K562 (cell line): ENCODE results near the gene ZNF705A. TPM values are rescaled to one million over a fixed set of nuclear protein-coding genes. Genes with fewer than 3 reads are reported as not detected.

Experiments
- ATAC-seq: fragments of 200-7000 bp; cut with Tn5 transposase; 3 replicates; pipeline ENCODE4 v1.9.1; 2020; ENCODE audit warnings: moderate library complexity
- BruUV-seq: library from RNA; stranded (reverse); fragments of 400-500 nt; replicated peaks from 2 replicates; lab custom pipeline; 2021; lab: Mats Ljungman, UMichigan
- CTCF ChIA-PET: fragments of 300-600 bp; formaldehyde crosslinking; extraction: SDS; loops from one replicate; lab custom pipeline; 2021; ENCODE audit warnings: low intra/inter-chr PET ratio; lab: Yijun Ruan, JAX
- POLR2A ChIA-PET: fragments of 300-600, 350-650 bp; sonication (Branson Sonifier 250); formaldehyde crosslinking; extraction: SDS; loops from one replicate; lab custom pipeline; 2021; ENCODE audit warnings: antibody characterized with exemption, inconsistent platforms; lab: Yijun Ruan, JAX
- DNase-seq, 4 experiments: peaks; one replicate each; pipeline versions ENCODE4 v3.0.0 to v3.0.0-alpha.2; 2011 to 2018; ENCODE audit warnings: low spot score in 3 of 4, mixed read lengths in 3 of 4; ENCODE audit errors: extremely low read depth in 1 of 4
- FAIRE-seq: peaks from 2 replicates; lab custom pipeline; 2011; peaks lifted over from hg19 to GRCh38; lab: Jason Lieb, UNC
- H2AFZ ChIP-seq: 2 replicates; pipeline ENCODE4 v1.6.0; 2011; ENCODE audit warnings: low read depth, low read length, control low read depth, inconsistent platforms
- H3K27ac ChIP-seq: fragments of 200-600 bp; 3 replicates; pipeline ENCODE4 v1.8.0; 2011; ENCODE audit warnings: low read depth, mild to moderate bottlenecking, control low read depth, inconsistent platforms, low read length, moderate library complexity, mixed read lengths; ENCODE audit errors: extremely low read depth
- H3K27me3 ChIP-seq, 2 experiments: fragments of 300-600 bp in 1 of 2; 2 replicates in 1 of 2; 3 replicates in 1 of 2; pipeline versions ENCODE4 v1.6.0 to v1.8.0; 2011; ENCODE audit warnings: inconsistent platforms in 2 of 2, low read length in 2 of 2, mild to moderate bottlenecking in 1 of 2, mixed read lengths in 1 of 2, moderate library complexity in 1 of 2; ENCODE audit not compliant: control insufficient read depth in 2 of 2, insufficient read depth in 2 of 2
- H3K36me3 ChIP-seq: fragments of 300-600 bp; 3 replicates; pipeline ENCODE4 v1.8.0; 2011; ENCODE audit warnings: mild to moderate bottlenecking, low read length, inconsistent platforms; ENCODE audit not compliant: control insufficient read depth, insufficient read depth
- H3K4me1 ChIP-seq, 2 experiments: fragments of 200-600 bp in 1 of 2; replicated peaks in 1 of 2; 2 replicates in 1 of 2; 3 replicates in 1 of 2; pipeline versions ENCODE4 v1.5.1 to v1.8.0; 2011; ENCODE audit warnings: inconsistent platforms in 2 of 2, low read length in 2 of 2, mild to moderate bottlenecking in 1 of 2, mixed read lengths in 1 of 2, moderate library complexity in 1 of 2; ENCODE audit not compliant: control insufficient read depth in 2 of 2, insufficient read depth in 2 of 2
- H3K4me2 ChIP-seq: 2 replicates; pipeline ENCODE4 v1.6.1; 2011; ENCODE audit warnings: low read length, control low read depth, inconsistent platforms, mixed read lengths; ENCODE audit not compliant: insufficient read depth
- H3K4me3 ChIP-seq: fragments of 200-600 bp; sonication (generic), shearing (Covaris generic); 2 replicates; pipeline ENCODE4 v1.5.1; 2016; ENCODE audit warnings: control low read depth, inconsistent platforms
- H3K79me2 ChIP-seq: fragments of 200-600 bp; 3 replicates; pipeline ENCODE4 v1.8.0; 2011; ENCODE audit warnings: low read length, inconsistent platforms; ENCODE audit not compliant: control insufficient read depth, insufficient read depth
- H3K9ac ChIP-seq, 2 experiments: 2 replicates each; pipeline versions ENCODE4 v1.6.0 to v1.6.1; 2011; ENCODE audit warnings: low read depth in 2 of 2, low read length in 2 of 2, control low read depth in 1 of 2, inconsistent platforms in 1 of 2, mild to moderate bottlenecking in 1 of 2, mixed read lengths in 1 of 2; ENCODE audit not compliant: insufficient read depth in 1 of 2
- H3K9me1 ChIP-seq: one replicate; pipeline ENCODE4 v1.6.0; 2011; ENCODE audit warnings: inconsistent platforms, mild to moderate bottlenecking, low read length, moderate library complexity; ENCODE audit not compliant: control insufficient read depth, insufficient read depth
- H3K9me3 ChIP-seq: replicated peaks from 2 replicates; pipeline ENCODE4 v1.5.1; 2011; ENCODE audit warnings: low read depth, low read length, inconsistent platforms; ENCODE audit not compliant: control insufficient read depth, insufficient read depth
- H4K20me1 ChIP-seq: replicated peaks from 2 replicates; pipeline ENCODE4 v1.6.1; 2011; ENCODE audit warnings: low read length, inconsistent platforms, mixed read lengths; ENCODE audit not compliant: control insufficient read depth, insufficient read depth
- BRCA1 ChIP-seq, 2 experiments: fragments of 450-650 bp in 1 of 2; sonication (generic) in 1 of 2; formaldehyde crosslinking in 1 of 2; IDR thresholded peaks; 2 replicates each; pipeline versions ENCODE4 v1.5.0 to v1.6.1; 2017 to 2020; ENCODE audit warnings: mild to moderate bottlenecking in 1 of 2, missing genetic modification reagents in 1 of 2
- CHD1 ChIP-seq: fragments of 200-600 bp; sonication (generic); IDR thresholded peaks from one replicate; pipeline ENCODE4 v1.6.1; 2012; ENCODE audit warnings: mild to moderate bottlenecking, moderate library complexity, low read length, inconsistent platforms
- CHD4 ChIP-seq: fragments of 200-600 bp; sonication (generic); IDR thresholded peaks from 3 replicates; pipeline ENCODE4 v1.6.1; 2012; ENCODE audit warnings: low read depth, mild to moderate bottlenecking, mixed read lengths, low read length, inconsistent platforms; ENCODE audit not compliant: insufficient read depth, insufficient replicate concordance, poor library complexity, severe bottlenecking
- FOXJ2 ChIP-seq: fragments of 200-800 bp; sonication (Bioruptor generic); IDR thresholded peaks from 2 replicates; pipeline ENCODE4 v1.6.1; 2016; ENCODE audit warnings: missing genetic modification characterization, missing compliant biosample characterization
- GABPB1 ChIP-seq: sonication (generic); formaldehyde crosslinking; IDR thresholded peaks from 2 replicates; pipeline ENCODE4 v1.8.0; 2022; ENCODE audit warnings: mild to moderate bottlenecking, missing genetic modification reagents
- KLF10 ChIP-seq: fragments of 250-450 bp; sonication (Bioruptor Pico); IDR thresholded peaks from 2 replicates; pipeline ENCODE4 v1.6.1; 2021; ENCODE audit warnings: matching md5 sums
- MNT ChIP-seq, 2 experiments: fragments of 450-650 bp; conservative IDR thresholded peaks; 2 replicates each; pipeline ENCODE4 v1.6.1; 2017; ENCODE audit warnings: mild to moderate bottlenecking in 2 of 2, moderate library complexity in 2 of 2
- MTF1 ChIP-seq: fragments of 250-450 bp; sonication (Bioruptor Pico); IDR thresholded peaks from 2 replicates; pipeline ENCODE4 v1.9.0; 2021; ENCODE audit warnings: moderate library complexity, mild to moderate bottlenecking, inconsistent platforms, borderline replicate concordance
- RNF219 ChIP-seq: fragments of 250-450 bp; sonication (Bioruptor Pico); IDR thresholded peaks from 2 replicates; pipeline ENCODE4 v1.5.0; 2022; ENCODE audit warnings: mild to moderate bottlenecking
- WHSC1 ChIP-seq: IDR thresholded peaks from one replicate; pipeline ENCODE4 v1.6.1; 2012; ENCODE audit warnings: low read length, control low read depth, inconsistent platforms
- ZNF668 ChIP-seq: fragments of 250-450 bp; sonication (Bioruptor Pico); IDR thresholded peaks from 2 replicates; pipeline ENCODE4 v1.8.0; 2022; ENCODE audit warnings: mild to moderate bottlenecking, inconsistent platforms
- whole genome bisulfite sequencing: fragments of 100-300 bp; shearing (Covaris generic); methylation state at CpG from one replicate; pipeline ENCODE4 v1.1.6; 2016; ENCODE audit warnings: low coverage, mixed read lengths; ENCODE audit not compliant: insufficient coverage; ENCODE audit errors: missing lambda C conversion rate; 5-methylcytosine and 5-hydroxymethylcytosine counted together
- in situ Hi-C: fragments of 300-500 bp; cut with MboI; formaldehyde crosslinking; loops from 4 replicates; pipeline ENCODE4 v1.15.0; 2018; ENCODE audit warnings: inconsistent platforms, mixed read lengths
- intact Hi-C: fragments of 100-400 bp; cut with micrococcal nuclease; formaldehyde crosslinking; loops from 2 replicates; pipeline ENCODE4 v1.14.2; 2022
- polyA plus RNA-seq, 8 experiments: library from polyadenylated mRNA; depleted of rRNA in 4 of 8; stranded (reverse) in 5 of 8; unstranded in 3 of 8; fragments of >200 nt; fragmentation: Nextera tagmentation in 2 of 8; fragmentation: Illumina TruSeq in 1 of 8; extraction: Ambion mirVana in 2 of 8; extraction: Trizol in 1 of 8; gene quantifications; 2 replicates each; pipeline versions ENCODE4 v1.2.1 to v1.2.3, GENCODE V29; 2011 to 2014; ENCODE audit warnings: inconsistent platforms in 1 of 8, missing spikeins in 1 of 8
- total RNA-seq, 7 experiments: library from RNA; depleted of rRNA in 6 of 7; stranded (reverse); fragments of >200 nt in 6 of 7; fragmentation: Illumina TruSeq in 2 of 7; extraction: Trizol in 2 of 7; gene quantifications; 2 replicates each; pipeline versions ENCODE4 v1.2.1 to v1.2.3, GENCODE V29; 2011 to 2021; ENCODE audit warnings: low replicate concordance in 1 of 7

The ZNF705A gene
- total and polyA plus RNA-seq, 9 of the 15 experiments (the other 6 are each of a cell fraction or from before 2014, with no cell fraction given), result not detected

- Histone ChIP-seq H2AFZ (peak overlapping the region; percentile 75), H3K9me1 (no peaks in the 10 kb centered on the region), H3K4me3 (no peak overlapping the region), H4K20me1 (no peaks in the 10 kb centered on the region), H3K9ac (no peak overlapping the region), H3K27me3 (no peaks in the 10 kb centered on the region), H3K36me3 (no peaks in the 10 kb centered on the region), H3K9me3 (no peaks in the 10 kb centered on the region), H3K79me2 (no peaks in the 10 kb centered on the region), H3K4me2 (peak overlapping the region; percentile 30; the same call in 1 of the 2 replicates), H3K27ac (peak overlapping the region; percentile 60; the same call in 1 of the 3 replicates), H3K4me1 (peaks cover 0 to 6% of the 10 kb centered on the region in 2 experiments; a peak in 2 of 5 replicates)
- DNase-seq, result no peak
- BruUV-seq, result no TSS peak
- ChIA-PET POLR2A (no interaction called here), CTCF (no interaction called here)
- ATAC-seq, result no peak
- no peak for TF ChIP-seq CHD1
- TF ChIP-seq CHD4, result no peak
- no peak for TF ChIP-seq ZNF668
- TF ChIP-seq KLF10 (CRISPR knock-in tag), result no peak
- TF ChIP-seq GABPB1 (CRISPR knock-in tag), result no peak
- no peak for TF ChIP-seq MNT (conservative IDR thresholded peaks at IDR 0.05)
- no peak for TF ChIP-seq MTF1 (CRISPR knock-in tag)
- TF ChIP-seq BRCA1 (IDR thresholded peaks at IDR 0.05), result no peak
- TF ChIP-seq BRCA1 (CRISPR knock-in tag; IDR thresholded peaks at IDR 0.05), result no peak
- TF ChIP-seq RNF219 (CRISPR knock-in tag), result no peak
- no peak for TF ChIP-seq FOXJ2 (tag)
- TF ChIP-seq WHSC1, result no peak
- no peak for FAIRE-seq
- in situ Hi-C loops (no loop called here), intact Hi-C loops (no loop called here)
- WGBS, result 30% methylated on average over 2 of the region's 2 CpGs
These were observed 399 bp upstream of the ZNF705A start for GRCh38 chr12:8156416-8156815.
